ENCODE measurements around the gene PALB2. TPM values are rescaled to one million over a fixed set of nuclear protein-coding genes. Genes with fewer than 3 reads are reported as not detected.

The PALB2 gene
- total RNA-seq, 1 donor from 2014 or later: 18.5 TPM

DNA sequence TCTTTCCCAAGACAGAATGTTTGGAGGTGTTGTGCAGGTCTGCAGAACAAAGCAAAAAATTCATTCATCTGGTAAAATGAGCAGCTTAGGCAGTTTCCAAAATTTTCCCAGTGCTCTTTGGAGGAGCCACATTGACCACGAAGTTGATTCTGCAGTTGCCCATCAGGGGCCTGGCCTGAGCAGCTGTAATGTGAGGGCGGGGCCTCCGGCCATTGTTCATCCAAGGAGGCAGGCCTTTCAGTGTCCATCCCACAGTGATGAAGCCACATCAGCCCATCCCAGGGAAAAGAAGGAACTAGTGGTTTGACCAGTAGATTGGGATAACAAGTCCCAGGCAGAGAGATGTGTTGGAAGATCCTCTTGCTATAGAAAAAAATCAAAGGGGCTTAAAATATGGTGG lies 73.5 kb downstream of the PALB2 start:
- H3K36me3 ChIP-seq (ENCODE audit: control insufficient read depth, insufficient read depth, low read length): peaks cover 3% of the 10 kb centered on the region
- TF ChIP-seq, protein P1, sequence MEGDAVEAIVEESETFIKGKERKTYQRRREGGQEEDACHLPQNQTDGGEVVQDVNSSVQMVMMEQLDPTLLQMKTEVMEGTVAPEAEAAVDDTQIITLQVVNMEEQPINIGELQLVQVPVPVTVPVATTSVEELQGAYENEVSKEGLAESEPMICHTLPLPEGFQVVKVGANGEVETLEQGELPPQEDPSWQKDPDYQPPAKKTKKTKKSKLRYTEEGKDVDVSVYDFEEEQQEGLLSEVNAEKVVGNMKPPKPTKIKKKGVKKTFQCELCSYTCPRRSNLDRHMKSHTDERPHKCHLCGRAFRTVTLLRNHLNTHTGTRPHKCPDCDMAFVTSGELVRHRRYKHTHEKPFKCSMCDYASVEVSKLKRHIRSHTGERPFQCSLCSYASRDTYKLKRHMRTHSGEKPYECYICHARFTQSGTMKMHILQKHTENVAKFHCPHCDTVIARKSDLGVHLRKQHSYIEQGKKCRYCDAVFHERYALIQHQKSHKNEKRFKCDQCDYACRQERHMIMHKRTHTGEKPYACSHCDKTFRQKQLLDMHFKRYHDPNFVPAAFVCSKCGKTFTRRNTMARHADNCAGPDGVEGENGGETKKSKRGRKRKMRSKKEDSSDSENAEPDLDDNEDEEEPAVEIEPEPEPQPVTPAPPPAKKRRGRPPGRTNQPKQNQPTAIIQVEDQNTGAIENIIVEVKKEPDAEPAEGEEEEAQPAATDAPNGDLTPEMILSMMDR (IDR thresholded peaks at IDR 0.05; ENCODE audit: insufficient read depth, low read length, poor library complexity, severe bottlenecking): no peak
- no peaks in the 10 kb centered on the region for H3K27me3 ChIP-seq (ENCODE audit: control insufficient read depth, insufficient read depth, low read length)
- H3K4me3 ChIP-seq (ENCODE audit: low read depth, low read length): no peak overlapping the region
- no peak for DNase-seq (ENCODE audit: low read depth)

DNA sequence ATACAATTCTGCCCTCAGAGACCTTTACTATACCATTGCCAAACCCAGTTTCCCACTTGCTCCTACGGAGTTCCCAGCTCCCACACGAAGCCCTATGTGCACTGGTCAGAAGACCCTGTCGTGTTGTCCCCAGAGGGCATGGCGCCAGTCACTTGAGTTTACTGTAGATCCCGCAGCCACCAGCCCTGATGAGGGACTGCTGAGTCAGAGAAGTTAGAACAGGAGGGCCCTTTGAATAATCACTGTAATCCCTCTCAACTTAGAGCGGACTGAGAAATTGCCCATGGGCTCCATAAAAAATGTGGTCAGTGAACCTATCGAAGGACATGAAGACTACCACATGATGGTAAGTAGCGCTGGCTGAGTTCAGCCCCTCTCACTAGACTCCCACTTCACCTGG lies 74.4 kb downstream of the PALB2 start:
- no peak for DNase-seq (ENCODE audit: low read depth)
- Histone ChIP-seq H3K36me3 (ENCODE audit: control insufficient read depth, insufficient read depth, low read length) (peaks cover 3% of the 10 kb centered on the region), H3K4me3 (ENCODE audit: low read depth, low read length) (no peak overlapping the region), H3K27me3 (ENCODE audit: control insufficient read depth, insufficient read depth, low read length) (no peaks in the 10 kb centered on the region)
- TF ChIP-seq, protein P1 (IDR thresholded peaks at IDR 0.05; ENCODE audit: insufficient read depth, low read length, poor library complexity, severe bottlenecking): no peak

DNA sequence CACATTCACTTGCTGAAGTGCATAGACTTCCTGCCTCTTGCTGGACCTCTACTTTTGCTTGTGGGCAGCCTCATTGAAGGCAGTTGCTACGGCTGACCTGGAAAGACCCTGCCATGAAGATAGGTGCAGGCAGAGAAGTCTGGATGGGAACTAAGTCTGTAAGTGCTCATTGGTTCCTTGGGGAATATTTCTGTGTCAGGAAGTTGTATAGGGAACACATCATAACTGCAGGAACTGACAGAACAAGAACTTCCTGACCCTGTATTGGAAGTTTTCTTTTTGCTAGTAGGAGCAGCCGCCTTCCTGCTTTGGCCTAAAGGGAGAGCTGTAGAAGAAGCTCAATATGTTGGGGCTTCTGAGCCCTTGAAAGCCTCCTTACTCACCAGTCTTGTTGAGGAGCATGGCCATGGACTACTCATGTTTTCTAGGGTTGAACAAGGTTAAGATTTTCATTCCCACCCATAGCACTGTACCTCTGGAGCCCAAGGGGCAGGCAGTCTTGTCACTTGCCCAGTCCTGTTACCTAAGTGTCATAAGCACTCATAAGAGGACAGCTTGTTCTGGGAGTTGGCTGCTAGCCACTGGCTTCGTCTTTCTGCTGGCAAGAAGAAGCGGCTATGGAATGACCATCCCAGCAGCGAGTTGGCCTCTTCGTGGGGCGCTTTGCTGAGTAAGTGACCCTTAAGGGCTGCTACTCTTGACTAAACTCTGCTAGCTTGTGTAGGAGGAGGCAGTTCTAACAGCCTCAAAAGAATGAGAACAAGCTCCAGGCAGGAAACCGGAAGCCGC lies 76.3 kb downstream of the PALB2 start:
- peaks cover 1% of the 10 kb centered on the region for H3K36me3 ChIP-seq (ENCODE audit: control insufficient read depth, insufficient read depth, low read length)
- H3K4me3 ChIP-seq (ENCODE audit: low read depth, low read length): no peak overlapping the region
- no peak for DNase-seq (ENCODE audit: low read depth)
- TF ChIP-seq, protein P1 (IDR thresholded peaks at IDR 0.05; ENCODE audit: insufficient read depth, low read length, poor library complexity, severe bottlenecking): no peak
- H3K27me3 ChIP-seq (ENCODE audit: control insufficient read depth, insufficient read depth, low read length): no peaks in the 10 kb centered on the region

DNA sequence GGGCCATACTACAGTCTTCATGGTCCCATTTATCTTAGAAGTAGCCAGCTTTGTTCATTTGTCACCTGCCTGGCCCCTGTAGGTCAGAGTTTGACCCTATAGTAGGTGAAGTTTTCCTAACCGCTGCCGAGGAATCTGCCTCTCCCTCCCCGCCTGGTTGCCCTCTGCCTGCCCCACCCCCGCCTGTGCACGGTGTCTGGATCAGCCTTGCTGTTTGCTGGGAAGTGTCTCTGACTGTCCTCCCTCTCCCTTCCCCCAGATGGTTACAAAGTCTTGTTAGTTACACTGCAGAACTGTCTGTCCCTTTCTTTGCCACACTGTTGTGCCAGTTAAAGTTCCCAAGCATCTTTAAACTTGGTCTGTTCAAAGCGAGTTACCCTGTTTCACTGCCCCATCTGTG lies 77.9 kb downstream of the PALB2 start:
- DNase-seq (ENCODE audit: low read depth): no peak
- H3K36me3 ChIP-seq (ENCODE audit: control insufficient read depth, insufficient read depth, low read length): peaks cover 1% of the 10 kb centered on the region
- H3K4me3 ChIP-seq (ENCODE audit: low read depth, low read length): no peak overlapping the region
- TF ChIP-seq, protein P1 (IDR thresholded peaks at IDR 0.05; ENCODE audit: insufficient read depth, low read length, poor library complexity, severe bottlenecking): no peak
- H3K27me3 ChIP-seq (ENCODE audit: control insufficient read depth, insufficient read depth, low read length): no peaks in the 10 kb centered on the region

DNA sequence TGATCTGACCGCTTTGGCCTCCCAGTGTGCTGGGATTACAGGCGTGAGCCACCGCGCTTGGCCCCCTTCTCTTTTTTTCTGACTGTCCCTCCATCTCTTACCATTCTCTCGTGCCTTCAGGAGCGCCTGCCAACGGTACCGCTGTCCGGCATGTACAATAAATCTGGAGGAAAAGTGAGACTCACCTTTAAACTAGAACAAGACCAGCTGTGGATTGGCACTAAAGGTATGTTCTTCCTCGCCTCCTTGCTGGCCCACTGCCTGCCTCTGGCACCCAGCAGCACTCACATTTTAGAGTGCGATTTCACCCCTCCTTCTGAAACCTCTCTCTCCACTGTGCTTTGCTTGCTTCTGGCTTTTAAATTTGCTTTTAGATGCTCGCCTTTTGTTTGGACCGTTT lies 78.6 kb downstream of the PALB2 start:
- no peak for DNase-seq (ENCODE audit: low read depth)
- peaks cover 1% of the 10 kb centered on the region for H3K36me3 ChIP-seq (ENCODE audit: control insufficient read depth, insufficient read depth, low read length)
- TF ChIP-seq, protein P1 (IDR thresholded peaks at IDR 0.05; ENCODE audit: insufficient read depth, low read length, poor library complexity, severe bottlenecking): no peak

DNA sequence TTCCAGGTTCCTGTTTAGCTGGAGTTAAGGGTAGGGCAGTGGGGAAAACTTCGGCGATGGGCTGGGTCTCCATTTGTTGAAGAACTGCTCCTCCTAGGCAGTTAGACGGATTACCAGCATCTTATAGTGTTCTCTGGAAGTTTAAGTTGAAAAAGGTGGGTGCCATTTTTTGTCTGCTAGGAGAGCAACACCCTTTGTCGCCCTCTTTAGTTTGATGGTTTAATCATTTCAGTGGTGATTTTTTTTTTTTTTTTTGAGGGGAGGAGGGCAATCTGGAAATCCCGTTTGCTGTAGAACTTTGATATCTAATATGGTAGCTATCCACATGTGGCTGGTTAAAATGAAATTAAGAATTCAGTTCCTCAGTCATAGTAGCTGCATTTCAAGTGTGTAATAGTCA lies 79.5 kb downstream of the PALB2 start:
- DNase-seq (ENCODE audit: low read depth): no peak
- Histone ChIP-seq H3K36me3 (ENCODE audit: control insufficient read depth, insufficient read depth, low read length) (peaks cover 1% of the 10 kb centered on the region), H3K4me3 (ENCODE audit: low read depth, low read length) (no peak overlapping the region), H3K27me3 (ENCODE audit: control insufficient read depth, insufficient read depth, low read length) (no peaks in the 10 kb centered on the region)
- TF ChIP-seq, protein P1 (IDR thresholded peaks at IDR 0.05; ENCODE audit: insufficient read depth, low read length, poor library complexity, severe bottlenecking): no peak

More for the DNA sequence above, 78.6 kb downstream of the PALB2 start:
- Histone ChIP-seq H3K27me3 (ENCODE audit: control insufficient read depth, insufficient read depth, low read length) (no peaks in the 10 kb centered on the region), H3K4me3 (ENCODE audit: low read depth, low read length) (no peak overlapping the region)

Measured in kidney epithelial cell (primary cell).